NCI-H2107 (cell line): ENCODE measurements around the gene SLC9A3.
"Not testable (repeated sequence)": the region's sequence is repeated elsewhere in the genome, so short reads cannot be mapped to it uniquely, and the experiment has no call there.

Experiments
- DNase-seq: peaks from one replicate; lab custom pipeline; 2025; lab: John Stamatoyannopoulos, UW

The SLC9A3 gene

GRCh38 chr5:488744-489688 is 35.2 kb downstream of the SLC9A3 start:
- DNase-seq: no peak

- no peak for DNase-seq
These were observed 36.0 kb downstream of the SLC9A3 start for GRCh38 chr5:488241-488640.

- not testable (repeated sequence) for DNase-seq
These were observed 37.7 kb downstream of the SLC9A3 start for GRCh38 chr5:486597-486996.

- DNase-seq: peak; percentile 42
These were observed 38.2 kb downstream of the SLC9A3 start for GRCh38 chr5:485946-486491.

GRCh38 chr5:485113-485945 is 38.9 kb downstream of the SLC9A3 start:
- peak; percentile 39 for DNase-seq

GRCh38 chr5:484556-484955 is 39.7 kb downstream of the SLC9A3 start:
- DNase-seq: no peak

GRCh38 chr5:483434-484140 is 40.7 kb downstream of the SLC9A3 start:
- DNase-seq: no peak

- no peak for DNase-seq
These were observed 41.2 kb downstream of the SLC9A3 start for GRCh38 chr5:483011-483410.

- DNase-seq: no peak
These were observed 41.7 kb downstream of the SLC9A3 start for GRCh38 chr5:482506-482905.

- DNase-seq: no peak
These were observed 42.2 kb downstream of the SLC9A3 start for GRCh38 chr5:482021-482420.

GRCh38 chr5:481347-481746 is 42.9 kb downstream of the SLC9A3 start:
- no peak for DNase-seq

- no peak for DNase-seq
These were observed 44.5 kb downstream of the SLC9A3 start for GRCh38 chr5:479566-480319.

- DNase-seq: no peak
These were observed 45.2 kb downstream of the SLC9A3 start for GRCh38 chr5:478982-479535.

- no peak for DNase-seq
These were observed 45.8 kb downstream of the SLC9A3 start for GRCh38 chr5:478369-478981.

- DNase-seq: no peak
These were observed 46.4 kb downstream of the SLC9A3 start for GRCh38 chr5:477871-478270.

- no peak for DNase-seq
These were observed 47.0 kb downstream of the SLC9A3 start for GRCh38 chr5:477247-477646.

- DNase-seq: no peak
These were observed 47.5 kb downstream of the SLC9A3 start for GRCh38 chr5:476814-477175.

GRCh38 chr5:476102-476813 is 48.0 kb downstream of the SLC9A3 start:
- DNase-seq: no peak

GRCh38 chr5:475704-476101 is 48.5 kb downstream of the SLC9A3 start:
- no peak for DNase-seq
